ENCODE data around the gene GALNT17. TPM values are rescaled to one million over a fixed set of nuclear protein-coding genes. Genes with fewer than 3 reads are reported as not detected.
A peak's percentile ranks its signal among the peaks of the same experiment; 100 is the strongest.

GALNT17 gene
- total RNA-seq, 1 donor from 2014 or later, result 2.7 TPM

- no peak overlapping the region for H3K4me3 Mint-ChIP-seq
- H3K36me3 Mint-ChIP-seq, result peaks cover 4% of the 10 kb centered on the region
- H3K9me3 Mint-ChIP-seq, result peaks cover 13% of the 10 kb centered on the region
- no peak for DNase-seq (ENCODE audit: low spot score in 2 of 2, unreplicated experiment in 2 of 2)
- no peak for TF ChIP-seq CTCF (IDR thresholded peaks at IDR 0.05; ENCODE audit: unreplicated experiment)
- no peaks in the 10 kb centered on the region for H3K27me3 Mint-ChIP-seq (ENCODE audit: low read depth)
- H3K27ac Mint-ChIP-seq, result no peak overlapping the region
- peaks cover 3% of the 10 kb centered on the region for H3K4me1 Mint-ChIP-seq
These were observed 277.7 kb downstream of the GALNT17 start for GRCh38 chr7:71409550-71410157.

- no peak for TF ChIP-seq CTCF (IDR thresholded peaks at IDR 0.05; ENCODE audit: unreplicated experiment)
- no peak overlapping the region for H3K4me3 Mint-ChIP-seq
- peaks cover 4% of the 10 kb centered on the region for H3K36me3 Mint-ChIP-seq
- no peaks in the 10 kb centered on the region for H3K27me3 Mint-ChIP-seq (ENCODE audit: low read depth)
- no peak overlapping the region for H3K27ac Mint-ChIP-seq
- peaks cover 13% of the 10 kb centered on the region for H3K9me3 Mint-ChIP-seq
- H3K4me1 Mint-ChIP-seq, result peaks cover 3% of the 10 kb centered on the region
- DNase-seq (ENCODE audit: low spot score in 2 of 2, unreplicated experiment in 2 of 2), result no peak
These were observed 279.5 kb downstream of the GALNT17 start for GRCh38 chr7:71411475-71411874.

GRCh38 chr7:71414490-71414889, 282.5 kb downstream of the GALNT17 start:
- DNase-seq (ENCODE audit: low spot score in 2 of 2, unreplicated experiment in 2 of 2), result peak in 1 of 2 experiments; percentile 40
- Mint-ChIP-seq H3K27ac (no peak overlapping the region), H3K36me3 (peaks cover 2% of the 10 kb centered on the region), H3K9me3 (peaks cover 9% of the 10 kb centered on the region), H3K4me1 (peaks cover 3% of the 10 kb centered on the region), H3K4me3 (no peak overlapping the region), H3K27me3 (ENCODE audit: low read depth) (peaks cover 8% of the 10 kb centered on the region)
- TF ChIP-seq CTCF (IDR thresholded peaks at IDR 0.05; ENCODE audit: unreplicated experiment), result no peak

- DNase-seq (ENCODE audit: low spot score in 2 of 2, unreplicated experiment in 2 of 2), result no peak
- H3K9me3 Mint-ChIP-seq, result peaks cover 3% of the 10 kb centered on the region
- no peak overlapping the region for H3K27ac Mint-ChIP-seq
- H3K36me3 Mint-ChIP-seq, result no peaks in the 10 kb centered on the region
- H3K4me1 Mint-ChIP-seq, result peaks cover 7% of the 10 kb centered on the region
- TF ChIP-seq CTCF (IDR thresholded peaks at IDR 0.05; ENCODE audit: unreplicated experiment), result no peak
- peaks cover 14% of the 10 kb centered on the region for H3K27me3 Mint-ChIP-seq (ENCODE audit: low read depth)
- H3K4me3 Mint-ChIP-seq, result no peak overlapping the region
These were observed 287.8 kb downstream of the GALNT17 start for GRCh38 chr7:71419546-71420337.

GRCh38 chr7:71422104-71422503, 290.2 kb downstream of the GALNT17 start:
- Mint-ChIP-seq H3K9me3 (peaks cover 3% of the 10 kb centered on the region), H3K4me1 (peaks cover 8% of the 10 kb centered on the region), H3K27me3 (ENCODE audit: low read depth) (peaks cover 14% of the 10 kb centered on the region), H3K36me3 (no peaks in the 10 kb centered on the region), H3K27ac (no peak overlapping the region), H3K4me3 (no peak overlapping the region)
- DNase-seq (ENCODE audit: low spot score in 2 of 2, unreplicated experiment in 2 of 2), result no peak
- TF ChIP-seq CTCF (IDR thresholded peaks at IDR 0.05; ENCODE audit: unreplicated experiment), result no peak
